Islet precursor cell (in vitro differentiated cells): ENCODE measurements around the gene SNTG2.

ENCODE experiments used
- DNase-seq: peaks from one replicate; pipeline ENCODE4 v3.0.0-alpha.2; 2018

SNTG2 gene

DNA sequence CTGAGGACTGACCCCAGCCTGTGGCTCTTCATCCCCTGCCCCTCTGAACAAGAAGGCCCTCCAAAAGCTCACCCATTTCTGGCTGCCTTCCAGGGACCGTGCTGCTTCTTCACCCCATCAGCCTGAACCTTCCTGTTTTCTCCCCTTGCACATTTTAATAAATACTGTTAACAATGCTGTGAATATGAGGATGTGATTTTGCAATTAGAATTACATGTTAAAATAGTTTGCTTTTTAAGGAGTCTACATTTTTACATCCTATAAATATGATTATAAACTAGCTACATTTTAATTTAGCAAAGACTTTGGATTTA lies 4.0 kb downstream of the SNTG2 start:
- DNase-seq, result no peak

DNA sequence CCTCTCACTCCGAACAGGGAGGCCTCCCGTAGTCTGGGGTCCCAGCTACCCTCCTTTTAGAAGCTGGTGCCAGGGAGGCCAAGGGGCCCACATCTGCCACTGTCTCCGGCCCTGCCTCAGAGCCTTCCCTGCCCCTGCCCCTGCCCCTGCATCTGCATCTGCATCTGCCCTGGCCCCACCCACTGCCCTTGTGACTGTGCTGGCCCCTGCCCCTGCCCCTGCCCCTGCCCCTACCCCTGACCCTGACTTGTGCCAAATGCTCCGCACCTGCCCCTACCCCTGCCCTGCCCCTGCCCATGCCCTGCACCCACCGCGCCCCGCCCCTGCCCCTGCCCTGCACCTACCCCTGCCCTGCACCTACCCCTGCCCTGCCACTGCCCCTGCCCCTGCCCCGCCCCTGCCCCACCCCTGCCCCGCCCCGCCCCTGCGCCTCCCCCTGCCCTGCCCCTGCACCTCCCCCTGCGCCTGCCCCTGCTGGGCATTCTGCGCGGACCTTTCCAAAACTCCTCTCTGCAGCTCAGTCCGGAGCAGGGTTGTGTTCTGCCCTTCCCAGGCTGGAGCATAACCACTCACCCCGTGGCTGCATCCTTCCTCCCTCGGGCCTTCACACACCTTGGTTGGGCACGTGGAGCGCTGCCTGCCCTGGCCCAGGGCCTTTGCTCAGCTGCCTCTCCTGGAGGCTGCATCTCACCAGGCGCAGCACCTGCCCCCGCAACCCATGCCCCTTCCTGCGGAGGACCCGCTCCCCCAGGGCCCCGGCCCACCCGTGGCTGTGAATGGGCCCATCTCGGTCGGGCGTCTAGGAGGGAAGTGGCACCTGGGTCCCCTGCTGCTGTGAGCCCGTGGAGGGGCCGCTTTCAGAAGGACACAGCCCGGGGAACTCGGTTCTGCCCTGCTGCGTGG lies 5.4 kb downstream of the SNTG2 start:
- DNase-seq, result no peak

DNA sequence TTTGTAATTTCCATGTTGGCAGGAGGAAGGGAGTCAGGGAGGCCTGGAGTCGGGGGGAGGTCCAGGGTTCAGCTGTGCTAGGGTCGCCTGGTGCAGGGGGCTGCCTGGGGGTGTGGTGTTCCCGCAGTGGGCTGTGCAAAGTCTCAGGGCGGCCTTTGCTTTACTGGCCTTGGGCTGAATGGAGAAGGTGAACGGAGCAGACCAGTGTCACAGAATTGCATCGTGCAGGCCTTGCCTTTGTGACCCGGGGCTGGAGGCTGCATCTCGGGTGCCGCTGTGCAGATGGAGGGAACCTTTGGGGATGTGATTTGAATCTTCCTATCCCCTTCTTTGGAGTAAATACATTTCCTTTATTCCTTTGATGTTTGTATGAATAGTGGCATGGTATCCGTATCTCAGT lies 8.8 kb downstream of the SNTG2 start:
- no peak for DNase-seq

DNA sequence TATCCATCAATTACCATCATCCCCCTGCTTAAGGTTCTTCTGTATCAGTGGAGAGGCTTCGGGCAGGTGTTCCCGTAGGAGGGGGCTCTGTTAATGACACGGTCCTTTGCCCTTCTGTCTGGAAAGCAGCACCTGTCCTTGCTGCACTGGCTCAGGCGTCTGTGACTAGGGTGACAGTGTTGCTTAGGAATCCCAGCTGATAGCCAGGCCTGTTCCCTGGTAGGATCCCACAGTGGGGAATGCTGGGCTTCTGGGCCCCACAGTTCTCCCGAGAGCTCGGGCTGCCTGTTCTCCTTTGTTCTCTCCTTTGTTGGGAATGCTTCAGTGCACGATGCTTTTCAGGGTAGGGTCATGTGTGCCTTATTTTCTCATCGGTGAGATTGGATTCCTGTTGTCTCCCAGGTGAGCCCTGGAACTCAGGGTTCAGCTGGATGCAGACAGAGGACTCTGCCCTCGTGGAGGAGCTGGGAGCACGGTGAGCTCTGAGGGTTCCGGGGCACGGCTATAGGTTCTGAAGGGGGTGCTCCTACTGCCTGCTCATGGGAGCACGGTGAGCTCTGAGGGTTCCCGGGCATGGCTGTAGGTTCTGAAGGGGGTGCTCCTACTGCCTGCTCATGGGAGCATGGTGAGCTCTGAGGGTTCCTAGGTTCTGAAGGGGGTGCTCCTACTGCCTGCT lies 9.6 kb downstream of the SNTG2 start:
- DNase-seq, result peak; percentile 91

DNA sequence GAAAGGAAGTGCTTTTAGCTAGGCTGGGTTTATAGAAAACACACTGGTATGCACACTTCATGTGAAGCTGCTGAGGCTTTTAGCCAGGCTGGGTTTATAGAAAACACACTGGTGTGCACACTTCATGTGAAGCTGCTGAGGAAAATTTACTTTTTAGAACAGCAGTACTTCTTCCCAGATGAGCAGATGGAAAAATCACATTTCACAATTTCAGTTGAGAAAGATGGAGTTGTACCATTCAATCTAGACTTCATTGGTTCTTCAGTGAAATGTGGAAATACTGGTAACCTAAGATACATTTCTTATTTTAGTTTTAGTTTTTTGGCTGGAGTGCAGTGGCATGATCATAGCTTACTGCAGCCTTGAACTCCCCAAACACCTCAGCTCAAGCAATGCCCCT lies 11.1 kb downstream of the SNTG2 start:
- no peak for DNase-seq

DNA sequence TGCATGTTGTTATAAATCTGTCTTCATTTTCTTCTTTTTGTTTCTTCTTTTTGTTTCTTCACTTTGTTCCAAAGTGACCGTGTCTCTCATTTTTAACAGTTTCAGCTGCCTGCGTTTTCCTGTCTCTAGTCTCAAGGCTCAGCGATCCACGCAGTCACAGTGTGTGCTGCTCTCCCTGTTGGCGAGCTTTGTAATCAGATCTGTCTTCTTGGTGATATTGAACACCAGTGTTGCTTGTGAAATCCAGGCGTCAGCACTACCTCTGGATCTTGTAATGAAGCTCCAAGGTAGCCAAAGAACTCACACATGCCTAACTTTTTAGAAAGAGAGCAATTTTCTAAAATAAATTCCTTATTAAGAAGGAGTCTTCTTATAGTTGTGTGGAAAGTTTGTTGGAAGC lies 13.2 kb downstream of the SNTG2 start:
- no peak for DNase-seq

DNA sequence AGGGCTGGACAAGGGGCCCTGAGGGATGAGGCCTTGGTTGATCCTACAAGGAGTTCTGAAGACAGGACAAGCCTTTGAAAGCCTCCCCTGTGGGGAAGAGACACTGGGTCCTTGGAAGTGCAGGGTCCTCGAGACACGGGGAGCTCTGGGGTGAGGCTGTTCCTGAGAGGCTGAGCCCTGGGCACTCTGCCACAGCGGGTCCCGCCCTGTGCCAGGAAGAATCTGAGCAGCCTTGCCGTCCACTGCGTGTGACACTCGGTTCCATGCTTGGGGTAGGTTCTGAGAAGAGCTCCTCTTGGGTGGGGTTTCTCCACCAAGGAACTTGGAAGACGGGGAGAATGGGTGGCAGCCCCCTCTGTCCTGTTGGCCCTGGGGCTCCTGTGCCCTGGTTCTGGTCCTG lies 13.9 kb downstream of the SNTG2 start:
- DNase-seq, result no peak

DNA sequence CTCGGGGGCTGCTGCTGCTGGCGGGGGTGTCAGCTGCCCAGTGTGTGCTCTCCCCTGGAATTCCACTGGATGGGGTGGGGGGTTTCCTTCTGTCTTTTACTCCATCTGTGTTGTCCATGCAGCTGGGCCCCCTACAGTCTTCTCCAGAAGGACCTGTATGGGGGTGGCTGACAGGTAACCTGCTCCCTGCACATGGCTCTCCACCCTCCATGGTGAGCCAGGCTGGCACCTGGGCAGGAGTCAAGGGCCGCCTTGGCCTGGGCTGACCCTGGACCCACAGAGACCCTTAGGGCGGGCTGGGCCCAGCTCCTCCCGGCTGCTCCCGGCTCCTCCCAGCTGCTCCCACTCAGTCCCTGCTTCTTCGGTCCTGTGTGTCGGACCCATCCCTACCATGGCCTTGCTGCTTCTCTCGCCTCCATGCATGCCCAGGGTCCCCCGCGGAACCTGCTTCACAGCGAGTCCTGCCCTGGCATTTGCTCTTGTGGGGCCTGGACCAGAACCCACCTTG lies 15.0 kb downstream of the SNTG2 start:
- DNase-seq, result no peak

DNA sequence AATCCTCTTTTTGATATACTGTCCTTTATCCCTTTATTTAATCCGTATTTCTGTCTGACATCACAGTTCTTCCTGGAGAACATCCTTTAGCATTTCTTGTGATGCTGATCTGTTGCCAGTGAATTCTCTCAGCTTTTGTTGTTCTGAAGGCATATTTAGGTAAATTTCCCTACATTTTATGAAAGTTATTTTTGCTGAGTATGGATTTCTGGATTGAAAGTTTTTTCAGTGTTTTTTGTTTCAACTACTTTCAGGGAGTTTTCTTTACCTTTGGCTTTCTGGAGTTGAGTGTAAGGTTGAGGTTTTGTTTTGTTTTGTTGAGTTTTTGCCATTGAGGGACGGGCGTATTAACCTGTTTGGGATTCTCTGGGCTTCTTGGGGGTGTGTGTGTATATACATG lies 22.5 kb downstream of the SNTG2 start:
- no peak for DNase-seq

DNA sequence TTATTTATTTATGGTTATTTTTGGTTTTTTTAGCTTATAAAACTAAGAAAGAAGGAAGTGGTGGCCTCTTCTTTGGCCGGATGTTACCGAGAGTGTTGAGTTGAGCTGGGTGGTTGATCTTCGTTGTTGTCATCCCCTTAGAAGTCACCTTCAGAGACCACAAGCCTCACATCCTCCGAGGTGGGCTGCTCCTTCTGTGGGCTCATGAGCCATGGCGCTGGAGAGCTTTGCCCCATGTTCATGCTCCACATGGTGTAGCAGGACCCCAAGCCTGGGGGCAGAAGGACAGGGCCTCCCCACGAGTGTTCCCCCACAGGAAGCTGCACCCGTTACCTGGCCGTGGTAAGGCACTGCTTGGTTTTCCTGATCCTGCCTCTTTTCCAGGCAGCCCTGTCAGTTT lies 23.4 kb downstream of the SNTG2 start:
- no peak for DNase-seq

DNA sequence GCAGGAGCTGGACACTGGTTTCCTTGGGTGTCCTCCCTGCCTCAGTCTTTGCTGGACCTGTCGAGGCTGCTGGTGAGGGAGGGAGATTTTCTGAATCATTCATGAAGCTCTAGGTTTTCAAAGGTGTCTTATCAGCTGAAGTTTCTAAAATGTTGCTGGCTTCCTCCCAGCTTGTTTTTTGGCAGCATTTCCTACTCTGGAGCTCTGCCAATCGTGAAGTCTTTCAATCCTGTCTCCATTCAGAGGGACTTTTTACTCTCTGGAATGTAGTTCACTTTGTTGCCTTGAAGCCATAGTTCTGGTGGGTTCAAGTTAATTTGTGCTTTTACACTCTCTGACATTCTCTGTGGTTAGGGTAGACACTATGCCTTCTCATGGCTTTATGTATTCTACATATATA lies 23.9 kb downstream of the SNTG2 start:
- no peak for DNase-seq

DNA sequence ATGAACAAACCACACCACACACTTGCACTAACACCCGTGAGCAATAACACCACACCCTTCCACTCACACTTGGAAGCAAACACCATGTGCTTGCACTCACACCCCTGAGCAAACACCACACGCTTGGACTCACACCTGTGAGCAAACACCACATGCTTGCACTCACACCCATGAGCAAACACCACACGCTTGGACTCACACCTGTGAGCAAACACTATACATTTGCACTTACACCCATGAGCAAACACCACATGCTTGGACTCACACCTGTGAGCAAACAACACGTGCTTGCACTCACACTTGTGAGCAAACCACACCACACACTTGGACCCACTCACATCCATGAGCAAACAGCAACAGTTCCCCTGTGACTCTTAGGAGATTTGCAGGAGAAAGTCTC lies 24.4 kb downstream of the SNTG2 start:
- no peak for DNase-seq

DNA sequence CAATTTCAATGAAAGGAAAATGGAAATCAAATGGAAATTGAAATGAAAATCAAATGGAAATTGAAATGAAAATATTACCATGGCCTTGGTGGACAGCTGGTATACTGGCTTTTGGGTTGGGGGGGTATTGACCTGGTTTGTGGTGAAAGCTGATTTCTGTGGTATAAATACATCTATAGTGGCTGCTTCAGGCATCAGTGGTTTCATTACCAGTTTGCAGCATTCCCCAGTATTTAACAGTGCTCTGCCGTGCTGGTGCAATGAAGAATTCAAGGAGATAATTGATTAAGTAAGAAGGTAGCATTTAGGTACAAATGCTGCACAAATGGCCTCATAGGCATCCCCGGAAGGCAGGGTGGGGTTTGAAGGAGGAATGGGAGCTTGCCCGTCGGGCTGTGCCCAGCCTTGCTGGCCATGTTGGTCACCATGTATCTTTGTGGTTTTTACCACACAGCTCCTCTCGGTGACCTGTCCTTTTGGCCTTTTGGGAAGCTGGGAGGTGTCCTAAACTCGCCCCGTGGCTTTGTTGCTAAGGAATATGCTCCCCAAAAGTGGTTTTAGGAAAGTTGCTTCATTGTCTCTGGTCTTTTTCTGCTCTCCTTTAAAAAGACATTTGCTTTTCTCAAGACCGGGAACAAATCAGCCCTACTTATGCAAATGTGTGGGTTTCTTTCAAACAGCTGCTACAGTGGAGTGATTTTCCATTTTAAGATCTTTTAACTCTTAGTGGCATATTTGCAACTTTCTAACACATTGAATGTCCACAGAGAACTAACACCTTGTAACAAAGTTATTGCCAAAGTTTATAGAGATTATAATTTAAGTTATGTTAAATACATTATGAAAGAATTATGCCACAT lies 28.6 kb downstream of the SNTG2 start:
- no peak for DNase-seq

DNA sequence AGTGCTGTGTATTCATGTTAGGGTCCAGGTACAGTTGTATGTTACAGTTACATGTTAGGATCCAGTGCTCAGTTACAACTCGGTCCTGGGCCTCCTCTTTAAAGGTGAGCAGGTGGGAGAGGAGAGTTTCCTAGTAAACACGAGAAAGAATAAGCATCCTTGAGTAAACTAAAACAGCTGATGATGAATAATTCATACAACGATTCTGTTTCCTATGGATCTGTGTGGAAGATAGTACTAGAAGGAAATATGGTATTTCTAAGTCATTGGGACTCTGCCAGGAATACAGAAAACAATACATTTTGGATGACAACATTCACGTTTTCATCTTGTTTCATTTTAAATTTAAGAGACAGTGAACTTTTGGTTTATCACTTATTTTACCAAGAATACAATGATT lies 29.5 kb downstream of the SNTG2 start:
- no peak for DNase-seq

DNA sequence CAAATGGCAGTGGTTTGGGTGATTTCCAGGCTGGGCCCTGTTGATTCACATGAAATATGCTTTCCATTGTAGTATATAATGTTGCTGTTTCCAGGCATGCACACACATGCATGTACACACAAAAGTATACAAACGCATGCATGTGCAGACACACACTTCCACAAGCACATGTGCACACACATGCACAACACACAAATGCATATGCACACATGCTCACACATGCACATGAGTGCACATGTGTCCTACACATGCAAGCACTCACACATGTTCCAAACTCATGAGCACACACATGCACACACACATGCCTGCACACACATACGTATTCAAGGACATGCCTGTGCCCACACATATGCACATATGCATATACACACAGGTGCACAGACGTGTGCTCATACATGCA lies 30.6 kb downstream of the SNTG2 start:
- DNase-seq, result no peak

DNA sequence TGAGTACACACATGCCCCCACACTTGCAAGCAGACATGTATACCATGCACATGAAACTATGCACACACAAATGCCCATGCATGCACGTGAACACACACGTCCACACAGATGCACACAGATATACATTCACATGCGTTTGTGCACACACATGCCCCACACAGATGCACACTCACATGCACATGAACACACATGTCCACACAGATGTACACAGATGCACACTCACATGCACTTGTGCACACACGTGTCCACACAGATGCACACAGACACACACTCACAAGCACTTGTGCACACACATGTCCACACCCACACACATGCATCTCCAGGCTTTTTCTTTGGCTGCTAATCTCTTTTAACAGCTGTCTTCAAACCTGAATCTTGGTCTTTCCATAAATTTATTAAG lies 31.1 kb downstream of the SNTG2 start:
- no peak for DNase-seq

DNA sequence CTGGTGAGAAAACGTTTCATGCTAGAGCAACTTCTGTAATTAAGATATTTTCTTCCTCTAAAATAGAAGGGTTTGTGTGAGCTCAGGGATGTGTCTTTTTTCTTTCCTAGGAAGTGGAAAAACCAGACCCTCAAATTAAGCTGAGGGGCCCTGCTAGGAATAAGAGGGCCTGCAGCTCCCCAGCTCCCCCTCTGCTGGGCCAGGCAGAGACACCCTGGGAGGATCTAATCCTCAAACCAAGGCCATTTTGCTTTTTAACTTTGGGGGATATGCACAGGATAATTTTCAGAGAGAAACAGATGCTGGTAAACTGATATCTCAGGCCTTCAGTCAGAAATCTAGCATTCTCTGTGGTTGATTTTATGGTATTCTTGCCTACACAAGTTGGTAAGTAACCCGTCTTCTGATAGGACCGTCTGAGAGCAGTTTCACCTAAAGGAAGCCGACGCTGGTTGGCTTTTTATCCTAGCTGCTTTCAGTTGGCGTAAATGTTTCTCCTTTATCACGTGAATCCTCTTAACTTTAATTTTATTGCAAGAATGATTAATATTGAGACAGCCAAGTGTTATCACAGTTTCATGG lies 34.8 kb downstream of the SNTG2 start:
- no peak for DNase-seq

DNA sequence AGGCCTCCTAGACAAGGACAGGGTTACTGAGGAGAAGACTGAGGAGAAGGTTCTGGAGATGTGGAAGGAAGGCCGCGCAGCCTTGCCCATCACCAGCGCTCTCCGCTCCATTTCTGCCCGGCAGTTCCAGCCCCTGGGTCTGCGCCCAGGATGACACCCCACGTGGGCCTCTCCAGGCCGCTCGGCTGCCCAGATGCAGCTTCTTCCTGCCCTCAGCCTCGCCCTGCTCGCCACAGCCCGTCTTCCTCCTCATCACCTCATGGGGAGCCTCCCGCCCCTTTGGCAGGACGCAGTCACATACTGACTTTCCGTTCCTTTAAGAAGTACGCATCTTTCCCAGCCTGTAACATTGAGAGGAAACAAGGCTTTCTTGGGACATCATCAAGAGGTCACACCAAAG lies 37.1 kb downstream of the SNTG2 start:
- no peak for DNase-seq

DNA sequence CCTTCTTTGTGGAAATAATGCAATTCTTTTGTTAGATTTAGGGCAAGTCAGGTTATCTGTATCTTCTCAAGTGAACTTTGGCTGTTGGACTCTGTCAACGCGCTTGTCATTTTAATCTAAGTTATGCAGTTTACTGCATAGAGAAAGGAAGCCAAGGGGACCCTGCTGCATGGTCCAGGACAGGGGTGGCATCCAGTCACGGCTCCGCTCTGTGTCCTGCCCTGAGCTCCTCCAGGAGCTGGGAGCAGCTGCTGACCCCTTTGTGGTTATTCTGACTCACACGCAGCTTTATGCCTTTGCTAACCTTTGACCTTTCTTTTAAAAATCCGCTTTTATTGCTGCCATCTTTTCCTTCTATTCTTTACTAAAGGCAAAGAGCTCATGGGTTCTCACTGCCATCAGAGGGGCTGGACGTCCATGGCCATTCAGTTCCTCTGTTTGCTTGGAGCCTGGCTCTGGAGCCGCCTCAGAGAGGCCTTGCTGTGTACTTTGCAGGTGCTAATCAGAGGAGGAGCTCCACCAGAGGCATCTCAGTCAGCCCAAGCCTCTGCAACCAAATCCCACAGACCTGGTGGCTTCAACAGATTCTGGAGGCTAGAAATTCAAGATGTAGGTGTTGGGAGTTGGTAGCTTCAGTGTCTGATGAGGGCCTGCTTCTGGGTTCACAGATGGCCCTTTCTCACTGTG lies 39.3 kb downstream of the SNTG2 start:
- no peak for DNase-seq

DNA sequence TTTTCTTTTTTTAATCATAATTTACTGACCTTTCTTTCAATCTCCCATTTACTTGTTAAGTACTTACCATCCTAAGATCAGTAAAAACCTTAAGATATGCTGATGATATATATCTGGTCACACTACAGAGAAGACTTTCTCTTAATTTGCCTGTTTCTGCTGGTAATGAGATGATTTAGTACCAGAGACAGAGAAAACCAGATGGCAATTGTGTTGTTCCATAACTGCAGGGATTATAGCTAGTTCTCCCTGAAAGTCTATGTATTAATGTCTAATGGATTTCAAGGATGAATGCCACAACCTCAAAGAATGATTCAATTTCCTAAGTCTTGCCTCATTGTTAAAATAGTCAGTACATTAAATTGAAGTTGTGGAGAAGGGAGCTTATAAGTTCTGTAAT lies 40.3 kb downstream of the SNTG2 start:
- DNase-seq, result no peak

DNA sequence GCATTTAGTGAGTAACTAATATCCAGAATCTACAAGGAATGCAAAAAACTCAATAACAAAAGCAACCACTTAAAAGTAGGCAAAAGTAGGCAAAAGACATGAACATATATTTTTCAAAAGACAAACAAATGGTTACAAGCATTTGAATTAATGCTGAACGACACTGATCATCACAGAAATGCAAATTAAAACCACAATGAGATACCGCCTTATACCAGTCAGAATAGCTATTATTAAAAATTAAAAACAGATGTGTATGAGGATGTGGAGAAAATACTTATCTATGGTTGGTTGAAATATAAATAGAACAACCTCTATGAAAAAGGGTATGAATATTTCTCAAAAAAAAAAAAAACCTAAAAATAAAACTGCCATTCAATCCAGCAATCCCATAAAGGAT lies 51.7 kb downstream of the SNTG2 start:
- DNase-seq, result no peak

DNA sequence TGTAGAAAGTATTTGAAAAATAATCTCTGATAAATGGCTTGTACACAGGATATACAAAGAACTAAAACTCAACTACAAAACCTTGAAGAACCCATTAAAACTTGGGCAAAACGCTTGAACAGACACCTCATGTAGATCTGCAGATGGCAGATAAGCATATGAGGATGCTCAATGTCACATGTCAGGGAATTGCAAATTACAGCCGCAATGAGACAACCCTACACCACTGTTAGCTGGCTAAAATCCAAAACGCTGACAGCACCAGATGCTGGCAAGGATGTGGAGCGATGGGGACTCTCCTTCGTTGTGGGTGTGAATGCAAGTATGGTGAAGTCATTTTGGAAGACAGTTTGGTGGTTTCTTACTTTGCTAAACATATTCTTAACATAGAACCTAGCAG lies 53.7 kb downstream of the SNTG2 start:
- no peak for DNase-seq
